ENCODE results near the gene SRCIN1. TPM values are rescaled to one million over a fixed set of nuclear protein-coding genes. Genes with fewer than 3 reads are reported as not detected.

The SRCIN1 gene
- total RNA-seq, 1 experiment from 2014 or later = 6.9 TPM

GRCh38 chr17:38508954-38509771 lies 96.6 kb downstream of the SRCIN1 start:
- no peaks in the 10 kb centered on the region; the same call in 1 of the 2 replicates for H3K27me3 ChIP-seq (ENCODE audit: insufficient read depth, low read length)
- H4K5ac ChIP-seq (ENCODE audit: insufficient read length, low read depth, low read length) = no peak overlapping the region
- Mint-ChIP-seq H3K36me3 (ENCODE audit: insufficient read depth in 1 of 3, low read depth in 3 of 3) (peaks cover 0 to 27% (median 0%) of the 10 kb centered on the region in 3 experiments; a peak in 4 of 7 replicates), H3K4me1 (peaks cover 35 to 41% of the 10 kb centered on the region in 2 experiments), H3K27ac (peak overlapping the region in 2 of 3 experiments; percentile 25 to 36; a peak in 4 of 7 replicates), H3K27me3 (ENCODE audit: low read depth) (peaks cover 31% of the 10 kb centered on the region), H3K9me3 (no peaks in the 10 kb centered on the region), H3K4me3 (peak overlapping the region; percentile 61 to 84)
- H3K9ac ChIP-seq (ENCODE audit: extremely low read depth, insufficient read length, low read length) = no peak overlapping the region
- H3K79me1 ChIP-seq (ENCODE audit: insufficient read depth, low read depth, low read length, poor library complexity, severe bottlenecking) = no peaks in the 10 kb centered on the region
- no peaks in the 10 kb centered on the region for H4K20me1 ChIP-seq (ENCODE audit: control insufficient read depth, insufficient read depth, insufficient read length)
- H3K79me2 ChIP-seq (ENCODE audit: insufficient read depth, low read length) = no peaks in the 10 kb centered on the region
- H3K18ac ChIP-seq (ENCODE audit: insufficient read length, low read depth, low read length) = no peak overlapping the region
- TF ChIP-seq CTCF (conservative IDR thresholded peaks at IDR 0.05) = peak; percentile 94
- peaks cover 8% of the 10 kb centered on the region; the same call in 1 of the 2 replicates for H3K4me1 ChIP-seq (ENCODE audit: insufficient read depth, low read length)
- DNase-seq = peak; percentile 99
- H2BK120ac ChIP-seq (ENCODE audit: low read depth, low read length, poor library complexity, severe bottlenecking) = no peak overlapping the region
- H2BK5ac ChIP-seq (ENCODE audit: insufficient read length, low read length) = no peak overlapping the region
- H4K8ac ChIP-seq (replicated peaks; ENCODE audit: insufficient read length, low read depth, low read length) = no peak overlapping the region
- H3K4ac ChIP-seq (ENCODE audit: low read depth, low read length) = no peak overlapping the region
- H3K23me2 ChIP-seq (ENCODE audit: insufficient read length, low read depth, low read length, poor library complexity, severe bottlenecking) = peaks cover 18% of the 10 kb centered on the region
- H2BK12ac ChIP-seq (ENCODE audit: insufficient read length, low read depth, low read length) = no peak overlapping the region
- H2AK5ac ChIP-seq (ENCODE audit: insufficient read length, low read length) = no peak overlapping the region
- H3K4me2 ChIP-seq (ENCODE audit: insufficient read depth, insufficient read length, low read length) = peak overlapping the region; percentile 67
- H3T11ph ChIP-seq (ENCODE audit: low read length) = no peak overlapping the region
- H4K91ac ChIP-seq (ENCODE audit: insufficient read length, low read depth, low read length) = no peak overlapping the region
- H3K9me3 ChIP-seq (ENCODE audit: control insufficient read depth, low read depth, low read length) = no peaks in the 10 kb centered on the region
- no peak overlapping the region for H3K56ac ChIP-seq (ENCODE audit: insufficient read length, low read depth, low read length)
- H3K27ac ChIP-seq (ENCODE audit: insufficient read length, low read depth, low read length) = no peak overlapping the region
- peak overlapping the region; percentile 81 for H3K14ac ChIP-seq (ENCODE audit: insufficient read depth, low read length)
- H3K23ac ChIP-seq (ENCODE audit: insufficient read length, low read depth, low read length) = no peak overlapping the region
- no peak overlapping the region for H2AFZ ChIP-seq (ENCODE audit: low read length)
- no peak overlapping the region for H2BK15ac ChIP-seq (ENCODE audit: low read depth, low read length)
- no peak overlapping the region for H2BK20ac ChIP-seq (ENCODE audit: low read depth, low read length, poor library complexity, severe bottlenecking)
- no CpG with 5 or more reads among the region's 27 CpGs for WGBS (ENCODE audit: extremely low coverage, insufficient read length, low lambda C conversion rate)

Measured in H9 (cell line).